Parietal lobe (tissue), 1 donor: ENCODE results near the gene FAM89A. TPM values are rescaled to one million over a fixed set of nuclear protein-coding genes. Genes with fewer than 3 reads are reported as not detected.

Experiments
- total RNA-seq: library from RNA; depleted of rRNA; stranded (reverse); fragments of >200 nt; gene quantifications from one replicate; pipeline ENCODE4 v1.2.3, GENCODE V29; 2014

FAM89A gene
- total RNA-seq: 4.1 TPM

DNA sequence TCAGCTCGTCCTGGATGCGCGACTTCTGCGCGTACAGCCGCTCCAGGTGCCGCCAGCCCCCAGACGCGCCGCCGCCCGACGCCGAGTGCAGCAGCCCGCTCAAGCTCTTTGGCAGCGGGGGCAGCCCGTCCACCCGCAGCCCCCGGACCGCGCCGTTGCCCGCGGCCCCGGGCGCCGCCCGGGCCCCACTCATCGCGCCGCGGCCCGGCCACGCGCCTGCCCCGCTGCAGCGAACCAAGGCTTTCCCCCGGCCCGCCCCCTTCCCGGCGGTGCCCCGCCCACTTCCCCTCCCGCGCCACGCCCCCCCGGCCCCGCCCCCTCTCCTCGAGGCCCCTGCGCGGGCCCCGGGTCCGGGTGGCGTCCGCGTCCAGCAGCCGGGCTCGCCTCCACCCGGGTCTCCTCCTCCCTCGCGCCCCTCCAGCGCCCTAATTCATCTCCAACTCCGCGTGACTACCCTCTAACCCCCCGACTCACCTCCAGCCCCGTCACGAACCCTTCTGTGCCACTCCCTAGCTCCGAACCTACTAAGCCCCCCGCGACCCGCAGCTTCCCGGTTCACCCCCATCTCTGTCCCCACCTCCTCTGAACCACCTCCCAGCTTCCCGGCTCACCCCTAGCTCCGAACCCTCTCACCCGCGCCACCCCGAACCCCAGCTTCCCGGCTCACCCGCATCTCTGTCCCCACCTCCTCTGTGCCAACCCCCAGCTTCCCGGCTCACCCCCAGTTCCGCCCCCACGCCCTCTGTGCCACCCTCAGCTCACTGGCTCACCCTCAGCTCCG, at the start of gene FAM89A:
TSS of gene FAM89A (minus strand) at position 236 of the 781 bp plus-strand sequence. CDS start at position 193, 43 bp downstream.

GRCh38 chr1:230978491-230979388, 61.3 kb downstream of the FAM89A start, which contains the start of the genes ARV1 and TTC13:
TSS of gene ARV1 (plus strand) at chr1:230979094. CDS start at chr1:230979106, 12 bp downstream.
TSS of gene TTC13 (minus strand) at chr1:230978861. CDS start at chr1:230978830, 31 bp downstream.

Other genes starting within 250 kb of the FAM89A start
- gene C1orf198, start 171.7 kb downstream of the FAM89A start, total RNA-seq: 23.8 TPM
- gene TTC13, start 61.4 kb downstream of the FAM89A start, total RNA-seq: 62.9 TPM
- 12.8 TPM for gene ARV1, start 61.2 kb downstream of the FAM89A start, total RNA-seq
- gene TRIM67, start 121.8 kb upstream of the FAM89A start, total RNA-seq: 61.7 TPM
- 65.4 TPM for gene GNPAT, start 201.0 kb upstream of the FAM89A start, total RNA-seq